ENCODE measurements around the gene DYNC1H1.

DNA sequence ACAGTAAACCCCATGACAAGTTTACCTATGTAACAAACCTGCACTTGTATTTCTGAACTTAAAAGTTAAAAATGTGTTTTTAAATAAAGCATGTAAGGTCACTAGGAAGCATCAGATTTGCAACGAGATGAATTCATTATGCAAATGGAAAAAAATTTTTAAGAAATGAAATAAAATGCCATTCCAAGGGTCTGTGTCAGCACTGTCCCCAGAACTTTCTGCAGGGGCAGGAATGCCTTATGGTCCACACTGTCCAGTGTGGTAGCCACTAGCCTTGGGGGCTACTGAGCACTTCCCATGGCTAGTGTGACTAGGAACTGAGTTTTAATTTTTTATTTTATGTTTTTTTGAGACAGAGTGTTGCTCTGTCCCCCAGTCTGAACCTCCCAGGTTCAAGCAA lies 73.3 kb downstream of the DYNC1H1 start:
- no peak for TF ChIP-seq FOXK2 (IDR thresholded peaks at IDR 0.05)
- TF ChIP-seq L3MBTL2 (conservative IDR thresholded peaks at IDR 0.05) = no peak
- no peak for TF ChIP-seq TARDBP (IDR thresholded peaks at IDR 0.05)
